ENCODE data around the gene GFOD1.

Gene GFOD1

GRCh38 chr6:13454286-13455221 is 32.8 kb downstream of the GFOD1 start:
- in situ Hi-C loops (cut with MboI; ENCODE audit: low pct_unique_long_range_greater_than_20kb, low sequenced_read_pairs, unreplicated experiment), result no loop called here
- TF ChIP-seq CTCF (IDR thresholded peaks at IDR 0.05; ENCODE audit: extremely low read depth, insufficient read depth, missing control alignments), result peak; percentile 53
- DNase-seq (ENCODE audit: low spot score), result peak; percentile 27

DNA sequence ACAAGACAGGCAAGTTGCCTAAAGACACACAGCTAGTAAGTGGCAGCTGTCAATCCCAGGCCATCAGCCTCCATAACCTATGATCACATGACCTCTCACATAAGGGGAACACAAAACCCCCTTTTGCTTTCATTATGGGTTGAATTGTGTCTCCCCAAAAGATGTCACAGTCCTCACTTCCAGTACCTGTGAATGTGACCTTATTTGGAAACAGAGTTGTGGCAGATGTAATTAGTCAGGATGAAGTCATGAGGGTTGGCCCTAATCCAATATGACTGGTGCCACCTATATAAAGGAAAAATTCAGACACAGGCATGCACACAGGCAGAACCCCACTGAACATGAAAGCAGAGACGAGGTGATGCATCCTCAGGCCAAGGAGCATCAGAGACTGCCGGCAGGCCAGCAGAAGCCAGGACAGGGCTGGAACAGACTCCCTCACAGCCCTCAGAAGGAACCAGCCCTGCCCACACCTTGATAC is 33.6 kb downstream of the GFOD1 start:
- no peak for TF ChIP-seq CTCF (IDR thresholded peaks at IDR 0.05; ENCODE audit: extremely low read depth, insufficient read depth, missing control alignments)
- in situ Hi-C loops (cut with MboI; ENCODE audit: low pct_unique_long_range_greater_than_20kb, low sequenced_read_pairs, unreplicated experiment), result no loop called here
- no peak for DNase-seq (ENCODE audit: low spot score)

GRCh38 chr6:13453153-13453552 is 34.2 kb downstream of the GFOD1 start:
- in situ Hi-C loops (cut with MboI; ENCODE audit: low pct_unique_long_range_greater_than_20kb, low sequenced_read_pairs, unreplicated experiment), result no loop called here
- no peak for DNase-seq (ENCODE audit: low spot score)
- TF ChIP-seq CTCF (IDR thresholded peaks at IDR 0.05; ENCODE audit: extremely low read depth, insufficient read depth, missing control alignments), result no peak

DNA sequence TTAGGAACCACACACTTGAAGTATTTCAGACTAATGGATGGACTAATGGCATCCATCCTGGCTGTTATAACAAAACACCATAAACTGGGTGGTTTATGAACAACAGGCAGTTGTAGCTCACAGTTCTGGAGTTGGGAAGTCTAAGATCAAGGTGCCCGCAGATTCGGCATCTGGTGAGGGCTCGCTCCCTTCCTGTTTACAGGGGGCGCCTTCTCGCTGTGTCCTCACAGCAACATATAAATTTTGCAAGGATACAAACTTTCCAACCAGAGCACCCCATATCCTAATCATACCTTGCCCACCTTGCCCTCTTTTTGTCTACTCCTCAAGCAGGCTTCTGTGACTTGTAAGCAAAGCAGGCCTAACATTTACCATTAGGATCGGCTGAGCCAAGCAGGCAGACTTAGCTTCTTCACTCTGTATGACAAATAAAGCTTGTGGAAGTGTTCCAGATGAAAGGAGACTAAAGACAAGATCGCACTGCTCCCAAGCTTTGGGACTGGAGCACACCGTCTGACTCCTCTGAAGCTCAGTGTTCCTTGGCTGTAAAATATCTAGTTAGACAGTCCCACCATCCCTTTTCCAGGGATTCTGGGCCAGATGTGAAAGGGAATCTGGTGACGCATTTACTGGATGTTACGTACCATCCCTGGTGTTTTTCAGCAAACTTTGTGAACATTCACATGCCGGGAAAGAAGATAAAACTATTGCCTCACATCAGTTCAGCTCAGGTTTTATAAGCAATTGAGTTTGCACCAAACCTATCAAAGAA is 34.9 kb downstream of the GFOD1 start:
- TF ChIP-seq CTCF (IDR thresholded peaks at IDR 0.05; ENCODE audit: extremely low read depth, insufficient read depth, missing control alignments), result no peak
- in situ Hi-C loops (cut with MboI; ENCODE audit: low pct_unique_long_range_greater_than_20kb, low sequenced_read_pairs, unreplicated experiment), result no loop called here
- no peak for DNase-seq (ENCODE audit: low spot score)

GRCh38 chr6:13451181-13451895 is 36.1 kb downstream of the GFOD1 start:
- DNase-seq (ENCODE audit: low spot score), result no peak
- in situ Hi-C loops (cut with MboI; ENCODE audit: low pct_unique_long_range_greater_than_20kb, low sequenced_read_pairs, unreplicated experiment), result no loop called here
- no peak for TF ChIP-seq CTCF (IDR thresholded peaks at IDR 0.05; ENCODE audit: extremely low read depth, insufficient read depth, missing control alignments)

GRCh38 chr6:13450628-13451027 is 36.8 kb downstream of the GFOD1 start:
- in situ Hi-C loops (cut with MboI; ENCODE audit: low pct_unique_long_range_greater_than_20kb, low sequenced_read_pairs, unreplicated experiment), result no loop called here
- no peak for DNase-seq (ENCODE audit: low spot score)

More at GRCh38 chr6:13450628-13451027, 36.8 kb downstream of the GFOD1 start:
- TF ChIP-seq CTCF (IDR thresholded peaks at IDR 0.05; ENCODE audit: extremely low read depth, insufficient read depth, missing control alignments), result no peak
